ENCODE data around the gene CYBC1. TPM values are rescaled to one million over a fixed set of nuclear protein-coding genes. Genes with fewer than 3 reads are reported as not detected.

Gene CYBC1
- total and polyA plus RNA-seq, 9 of the 15 experiments (the other 6 are each of a cell fraction or from before 2014, with no cell fraction given) = 1.3 to 71.8 (median 49.9) TPM

DNA sequence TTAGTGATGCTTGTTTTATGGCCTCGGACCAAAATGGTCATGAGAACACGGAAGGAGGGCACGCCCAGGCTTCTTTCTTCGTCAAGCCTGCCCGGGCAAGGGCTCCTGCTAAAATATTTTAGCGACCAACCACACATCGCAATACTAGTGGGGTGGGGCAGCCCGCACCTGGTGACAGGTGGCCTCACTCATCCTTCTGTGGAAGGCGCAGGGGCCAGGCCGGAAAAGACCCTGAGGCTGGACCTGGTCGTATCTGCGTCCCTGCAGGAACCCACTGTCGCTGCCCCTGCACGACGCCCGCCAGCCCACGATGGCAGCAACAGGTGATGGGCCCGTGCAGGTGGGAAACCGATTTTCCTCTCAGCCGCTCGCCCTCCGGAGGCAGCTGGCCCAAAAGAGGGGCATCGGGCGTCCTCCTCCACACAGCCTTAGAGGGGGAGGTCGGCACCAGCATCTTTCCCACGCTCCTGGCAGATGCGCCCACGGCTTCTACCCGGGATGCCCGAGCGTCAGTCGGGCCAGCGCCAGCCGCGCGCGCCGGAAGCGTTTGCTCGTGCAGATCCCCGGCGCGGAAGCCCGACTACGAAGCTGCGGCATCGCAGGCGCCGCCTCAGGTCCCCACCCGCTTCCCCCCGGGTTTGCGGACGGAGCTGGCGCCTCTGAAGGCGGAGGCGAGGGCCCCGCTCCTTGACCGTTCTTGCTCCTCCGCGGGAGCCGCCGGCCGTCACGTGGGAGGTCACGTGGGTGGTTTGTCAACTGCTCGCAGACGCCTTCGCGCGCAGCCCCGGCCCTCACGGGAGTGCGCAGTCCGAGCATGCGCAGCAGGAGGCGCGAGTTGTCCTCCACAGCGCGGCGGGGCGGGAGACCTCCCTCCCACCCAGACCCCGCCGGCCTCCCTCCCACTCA lies 46.2 kb upstream of the CYBC1 start (continued):
- TF ChIP-seq TOE1 (IDR thresholded peaks at IDR 0.05; ENCODE audit: borderline replicate concordance) (peak; percentile 98), TOE1 (CRISPR knock-in tag; IDR thresholded peaks at IDR 0.05; ENCODE audit: borderline replicate concordance, low read depth) (peak; percentile 36), BRD4 (IDR thresholded peaks at IDR 0.05) (no peak), NR1H2 (CRISPR knock-in tag; IDR thresholded peaks at IDR 0.05) (0 out of 2 replicates have a peak, but pooled peaks have one; percentile 15), KDM4B (IDR thresholded peaks at IDR 0.05; ENCODE audit: borderline replicate concordance in 2 of 2, low read depth in 1 of 2) (no peak), HDAC6 (IDR thresholded peaks at IDR 0.05; ENCODE audit: low read depth, low read length) (no peak), SAP30 (IDR thresholded peaks at IDR 0.05; ENCODE audit: borderline replicate concordance, insufficient read depth, low read depth, low read length, poor library complexity, severe bottlenecking) (peak; percentile 63), NUFIP1 (IDR thresholded peaks at IDR 0.05; ENCODE audit: partially characterized antibody) (peak; percentile 48), TAF1 (IDR thresholded peaks at IDR 0.05; ENCODE audit: control insufficient read depth, extremely low read depth, insufficient read depth, low read length, severe bottlenecking) (no peak), HDAC1 (IDR thresholded peaks at IDR 0.05) (peak in 1 of 2 experiments; percentile 69; a peak in 2 of 4 replicates), GTF2E2 (tag; IDR thresholded peaks at IDR 0.05) (no peak), RBBP5 (IDR thresholded peaks at IDR 0.05; ENCODE audit: borderline replicate concordance, insufficient read depth, low read length, poor library complexity, severe bottlenecking) (peak; percentile 78), RFX7 (CRISPR knock-in tag; IDR thresholded peaks at IDR 0.05) (no peak), ZNF57 (CRISPR knock-in tag; IDR thresholded peaks at IDR 0.05) (no peak), HNRNPLL (IDR thresholded peaks at IDR 0.05; ENCODE audit: low read depth, low read length, poor library complexity, severe bottlenecking) (peak; percentile 44), ZNF717 (CRISPR knock-in tag; IDR thresholded peaks at IDR 0.05) (no peak), STAG1 (CRISPR knock-in tag; IDR thresholded peaks at IDR 0.05; ENCODE audit: borderline replicate concordance) (no peak), MECOM (CRISPR knock-in tag; IDR thresholded peaks at IDR 0.05) (no peak), SNIP1 (IDR thresholded peaks at IDR 0.05; ENCODE audit: low read depth) (no peak), BACH1 (tag; IDR thresholded peaks at IDR 0.05) (no peak), TCF7 (IDR thresholded peaks at IDR 0.05; ENCODE audit: borderline replicate concordance) (peak; percentile 49; the same call in 1 of the 2 replicates), TAL1 (IDR thresholded peaks at IDR 0.05) (no peak)
- TF ChIP-seq, protein P1, sequence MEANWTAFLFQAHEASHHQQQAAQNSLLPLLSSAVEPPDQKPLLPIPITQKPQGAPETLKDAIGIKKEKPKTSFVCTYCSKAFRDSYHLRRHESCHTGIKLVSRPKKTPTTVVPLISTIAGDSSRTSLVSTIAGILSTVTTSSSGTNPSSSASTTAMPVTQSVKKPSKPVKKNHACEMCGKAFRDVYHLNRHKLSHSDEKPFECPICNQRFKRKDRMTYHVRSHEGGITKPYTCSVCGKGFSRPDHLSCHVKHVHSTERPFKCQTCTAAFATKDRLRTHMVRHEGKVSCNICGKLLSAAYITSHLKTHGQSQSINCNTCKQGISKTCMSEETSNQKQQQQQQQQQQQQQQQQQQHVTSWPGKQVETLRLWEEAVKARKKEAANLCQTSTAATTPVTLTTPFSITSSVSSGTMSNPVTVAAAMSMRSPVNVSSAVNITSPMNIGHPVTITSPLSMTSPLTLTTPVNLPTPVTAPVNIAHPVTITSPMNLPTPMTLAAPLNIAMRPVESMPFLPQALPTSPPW (CRISPR knock-in tag; IDR thresholded peaks at IDR 0.05) = peak; percentile 59; the same call in 1 of the 2 replicates
- TF ChIP-seq, protein P2, sequence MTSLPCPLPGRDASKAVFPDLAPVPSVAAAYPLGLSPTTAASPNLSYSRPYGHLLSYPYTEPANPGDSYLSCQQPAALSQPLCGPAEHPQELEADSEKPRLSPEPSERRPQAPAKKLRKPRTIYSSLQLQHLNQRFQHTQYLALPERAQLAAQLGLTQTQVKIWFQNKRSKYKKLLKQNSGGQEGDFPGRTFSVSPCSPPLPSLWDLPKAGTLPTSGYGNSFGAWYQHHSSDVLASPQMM (CRISPR knock-in tag; IDR thresholded peaks at IDR 0.05) = no peak
- TF ChIP-seq, protein P3, sequence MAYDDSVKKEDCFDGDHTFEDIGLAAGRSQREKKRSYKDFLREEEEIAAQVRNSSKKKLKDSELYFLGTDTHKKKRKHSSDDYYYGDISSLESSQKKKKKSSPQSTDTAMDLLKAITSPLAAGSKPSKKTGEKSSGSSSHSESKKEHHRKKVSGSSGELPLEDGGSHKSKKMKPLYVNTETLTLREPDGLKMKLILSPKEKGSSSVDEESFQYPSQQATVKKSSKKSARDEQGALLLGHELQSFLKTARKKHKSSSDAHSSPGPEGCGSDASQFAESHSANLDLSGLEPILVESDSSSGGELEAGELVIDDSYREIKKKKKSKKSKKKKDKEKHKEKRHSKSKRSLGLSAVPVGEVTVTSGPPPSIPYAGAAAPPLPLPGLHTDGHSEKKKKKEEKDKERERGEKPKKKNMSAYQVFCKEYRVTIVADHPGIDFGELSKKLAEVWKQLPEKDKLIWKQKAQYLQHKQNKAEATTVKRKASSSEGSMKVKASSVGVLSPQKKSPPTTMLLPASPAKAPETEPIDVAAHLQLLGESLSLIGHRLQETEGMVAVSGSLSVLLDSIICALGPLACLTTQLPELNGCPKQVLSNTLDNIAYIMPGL (CRISPR knock-in tag; IDR thresholded peaks at IDR 0.05) = peak; percentile 60; the same call in 1 of the 2 replicates

Data from K562 (cell line).